IPS-11a (cell line): ENCODE results near the gene SAMM50.

Source experiments
- H3K4me3 ChIP-seq: one replicate; pipeline ENCODE4 v1.5.1; 2013; ENCODE audit warnings: low read depth, low read length, control low read depth

SAMM50 gene

DNA sequence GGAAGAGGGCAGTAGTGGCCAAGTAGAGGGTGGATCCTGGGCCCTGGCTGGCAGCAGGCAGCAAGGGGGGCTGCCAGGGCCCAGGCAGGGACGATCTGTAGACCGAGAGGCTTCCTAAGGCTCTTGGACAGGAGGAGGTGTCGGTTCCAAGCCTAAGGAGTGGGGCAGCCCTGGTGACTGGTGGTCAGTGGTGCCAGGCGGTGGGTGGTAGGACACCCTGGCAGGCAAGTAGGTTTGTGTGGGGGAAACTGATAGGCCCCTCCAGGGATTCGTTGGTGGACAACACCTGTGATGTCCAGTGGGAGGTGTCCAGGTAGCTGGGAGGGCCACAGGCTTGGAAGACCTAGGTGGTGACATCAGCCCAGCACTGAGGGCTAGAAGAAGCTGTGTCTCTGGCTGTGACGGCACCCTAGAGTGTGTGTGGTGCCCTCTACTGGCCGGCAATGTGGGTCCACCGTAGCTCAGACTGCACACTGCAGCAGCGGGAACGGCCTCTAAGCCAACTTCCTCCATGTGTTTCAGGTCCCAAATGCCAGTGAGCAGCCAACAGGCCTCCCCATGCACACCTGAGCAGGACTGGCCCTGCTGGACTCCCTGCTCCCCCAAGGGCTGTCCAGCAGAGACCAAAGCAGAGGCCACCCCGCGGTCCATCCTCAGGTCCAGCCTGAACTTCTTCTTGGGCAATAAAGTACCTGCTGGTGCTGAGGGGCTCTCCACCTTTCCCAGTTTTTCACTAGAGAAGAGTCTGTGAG, 9.4 kb upstream of the SAMM50 start:
- no peak overlapping the region for H3K4me3 ChIP-seq

DNA sequence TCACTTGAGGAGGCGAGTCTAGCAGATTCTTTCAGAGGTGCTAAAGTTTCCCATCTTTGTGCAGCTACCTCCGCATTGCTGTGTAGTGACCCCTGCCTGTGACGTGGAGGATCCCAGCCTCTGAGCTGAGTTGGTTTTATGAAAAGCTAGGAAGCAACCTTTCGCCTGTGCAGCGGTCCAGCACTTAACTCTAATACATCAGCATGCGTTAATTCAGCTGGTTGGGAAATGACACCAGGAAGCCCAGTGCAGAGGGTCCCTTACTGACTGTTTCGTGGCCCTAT, 8.9 kb upstream of the SAMM50 start:
- H3K4me3 ChIP-seq: no peak overlapping the region

DNA sequence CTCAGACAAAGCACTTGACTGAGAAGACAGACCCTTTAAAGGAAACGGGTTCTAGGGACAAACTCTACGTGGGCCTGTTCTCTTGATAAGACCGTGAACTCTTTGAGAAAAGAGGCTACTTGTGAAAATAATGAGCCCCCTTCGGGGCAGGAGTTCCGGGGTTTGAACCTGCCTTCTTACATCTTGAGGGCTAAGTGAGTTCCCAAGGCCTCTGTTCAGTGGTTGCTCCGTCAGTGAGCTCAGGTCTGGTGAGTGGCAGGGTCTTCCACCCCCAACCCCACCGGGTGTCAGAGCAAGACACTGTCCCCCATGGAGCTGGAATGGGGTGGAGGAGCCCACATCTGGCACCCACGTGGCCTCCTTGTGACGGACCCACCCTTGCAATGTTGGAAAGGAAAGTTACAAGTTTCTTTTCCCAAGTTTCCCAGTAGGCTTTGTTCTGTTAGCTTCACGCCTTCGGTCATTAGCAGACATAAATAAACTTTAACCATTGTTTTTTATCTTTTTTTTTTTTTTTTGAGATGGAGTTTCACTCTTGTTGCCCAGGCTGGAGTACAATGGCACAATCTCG, 6.3 kb upstream of the SAMM50 start:
- no peak overlapping the region for H3K4me3 ChIP-seq

DNA sequence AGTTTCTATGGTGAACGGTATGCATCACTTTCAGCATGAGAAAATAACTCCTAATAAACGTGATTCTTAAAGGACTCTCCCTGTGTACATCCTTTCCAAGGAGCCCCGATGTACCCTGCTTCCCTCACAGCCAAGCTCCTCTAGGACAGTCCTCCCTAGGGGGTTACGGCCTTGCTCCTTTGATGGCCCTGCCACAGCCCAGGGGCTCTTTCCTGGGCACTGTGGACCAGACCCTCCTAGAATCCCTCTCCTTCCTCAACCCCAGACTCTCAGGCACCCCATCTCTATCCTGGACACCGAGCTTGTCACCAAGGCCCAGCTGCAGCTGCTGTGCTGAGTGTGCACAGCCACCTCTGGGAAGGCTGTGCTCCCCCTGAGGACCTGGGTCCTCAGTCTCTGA, 3.9 kb upstream of the SAMM50 start:
- H3K4me3 ChIP-seq: no peak overlapping the region

DNA sequence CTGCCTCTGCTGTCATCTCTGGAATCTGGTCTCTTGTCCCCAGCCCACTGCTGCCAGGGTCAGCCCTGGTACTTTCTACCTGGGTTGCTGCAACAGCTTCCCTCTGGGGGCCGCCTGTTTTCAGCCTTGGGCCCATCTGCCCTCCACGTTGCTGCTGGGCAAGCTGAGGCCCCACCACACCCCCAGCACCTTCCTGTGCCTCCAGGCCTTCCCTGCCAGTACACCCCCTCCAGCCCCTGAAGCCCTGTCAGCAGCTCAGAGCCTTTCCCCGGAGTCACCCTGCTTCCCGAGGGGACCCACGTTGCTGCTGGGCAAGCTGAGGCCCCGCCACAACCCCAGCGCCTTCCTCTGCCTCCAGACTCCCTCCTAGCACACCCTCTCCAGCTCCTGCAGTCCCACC, 3.3 kb upstream of the SAMM50 start:
- no peak overlapping the region for H3K4me3 ChIP-seq

DNA sequence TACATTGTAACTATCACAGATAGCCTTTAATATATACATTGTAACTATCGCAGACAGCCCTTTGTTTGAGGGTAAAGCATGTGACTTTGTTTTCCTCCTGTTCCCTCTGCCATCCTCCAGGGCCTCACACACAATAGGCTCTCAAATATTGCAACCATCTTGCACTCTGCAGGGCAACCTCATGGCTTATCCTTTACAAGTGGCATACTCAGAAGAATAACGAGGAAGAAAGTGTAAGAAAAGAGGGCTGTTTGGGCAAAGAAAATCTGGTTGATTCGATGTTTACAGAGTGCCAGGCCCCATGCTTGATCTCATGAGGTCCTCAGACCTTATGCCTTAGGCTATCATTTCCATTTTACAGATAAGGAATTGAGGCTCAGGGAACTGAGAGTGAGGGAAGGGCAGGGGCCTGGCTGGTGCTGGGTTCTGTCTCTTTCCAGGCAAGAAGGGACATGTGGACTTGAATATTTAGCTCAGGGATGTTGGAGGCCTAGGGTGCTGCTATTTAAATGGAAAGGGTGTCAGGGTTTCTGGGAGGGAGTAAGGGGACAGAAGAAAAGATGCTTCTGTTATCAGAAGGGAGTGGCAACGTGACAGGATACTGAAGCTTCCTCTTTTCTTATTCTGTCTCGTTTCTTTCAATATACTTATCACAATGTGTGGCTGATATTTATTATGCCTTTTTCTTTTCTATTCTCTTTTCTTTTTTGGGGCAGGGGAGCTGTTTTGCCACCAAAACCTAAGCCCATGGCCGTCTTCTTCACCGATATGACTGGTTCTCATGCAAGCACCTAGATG, 1.1 kb upstream of the SAMM50 start:
- H3K4me3 ChIP-seq: peak overlapping the region; percentile 93

DNA sequence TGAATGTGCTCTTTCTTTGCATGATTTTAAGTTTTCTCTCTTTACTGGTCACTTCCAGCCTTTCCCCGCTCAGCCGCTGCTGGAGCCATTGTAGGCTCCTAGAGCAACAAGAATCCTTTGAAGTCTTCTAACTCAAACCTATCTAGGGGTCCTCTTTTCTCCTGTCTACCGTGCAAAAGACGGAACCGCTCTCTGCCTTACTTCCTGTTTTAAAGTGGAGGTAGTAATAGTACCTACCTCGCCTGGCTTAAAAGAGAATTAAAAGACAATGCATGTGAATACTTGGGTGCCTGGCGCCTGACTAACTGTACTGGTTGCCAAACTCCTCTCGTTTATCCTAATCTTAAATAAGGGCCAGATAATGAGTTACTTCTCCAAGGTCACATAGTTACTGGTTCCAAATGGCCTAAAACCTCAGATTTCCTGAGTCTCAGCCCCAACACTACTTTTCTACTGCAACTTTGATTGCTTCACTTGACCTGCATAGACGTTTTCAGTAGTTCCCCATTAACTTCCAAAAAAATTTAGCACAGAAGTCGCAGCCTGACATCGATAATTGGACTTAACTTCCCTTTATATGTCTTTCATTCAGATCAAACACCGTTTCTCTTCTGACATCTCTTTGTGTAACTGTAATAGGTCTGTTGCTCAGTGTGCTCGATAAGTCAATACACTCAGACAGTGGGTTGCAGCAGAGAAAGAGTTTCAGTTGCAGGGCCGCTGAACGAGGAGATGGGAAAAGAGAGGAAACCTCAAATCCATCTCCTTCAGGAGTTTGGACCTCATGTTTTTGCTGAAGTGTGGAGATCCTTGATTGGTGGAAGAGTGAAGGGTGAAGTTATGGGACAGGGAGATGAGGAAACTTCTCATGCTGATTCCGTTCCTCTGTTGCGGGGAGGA, 891 bp downstream of the SAMM50 start:
- peak overlapping the region; percentile 93 for H3K4me3 ChIP-seq

DNA sequence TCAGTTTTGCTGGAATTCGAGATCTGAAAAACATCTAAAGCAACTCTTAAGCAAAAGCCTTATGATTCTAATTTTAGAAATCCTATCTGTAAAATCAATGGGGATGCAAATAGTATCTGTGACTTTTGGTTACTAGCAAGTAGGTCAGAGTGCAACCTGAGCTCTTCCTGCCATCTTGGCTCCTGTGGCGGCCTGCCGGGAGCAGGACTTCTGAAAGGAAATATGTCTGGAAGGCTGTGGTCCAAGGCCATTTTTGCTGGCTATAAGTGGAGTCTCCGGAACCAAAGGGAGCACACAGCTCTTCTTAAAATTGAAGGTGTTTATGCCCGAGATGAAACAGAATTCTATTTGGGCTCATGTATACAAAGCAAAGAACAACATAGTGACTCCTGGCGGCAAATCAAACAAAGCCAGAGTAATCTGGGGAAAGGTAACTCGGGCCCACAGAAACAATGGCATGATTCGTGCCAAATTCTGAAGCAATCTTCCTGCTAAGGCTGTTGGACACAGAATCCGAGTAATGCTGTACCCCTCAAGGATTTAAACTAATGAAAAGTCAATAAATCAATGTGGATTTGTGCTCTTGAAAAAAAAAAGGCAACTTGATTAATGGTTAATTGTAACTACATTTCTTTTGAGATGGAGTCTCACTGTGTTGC, 1.7 kb downstream of the SAMM50 start:
- no peak overlapping the region for H3K4me3 ChIP-seq

DNA sequence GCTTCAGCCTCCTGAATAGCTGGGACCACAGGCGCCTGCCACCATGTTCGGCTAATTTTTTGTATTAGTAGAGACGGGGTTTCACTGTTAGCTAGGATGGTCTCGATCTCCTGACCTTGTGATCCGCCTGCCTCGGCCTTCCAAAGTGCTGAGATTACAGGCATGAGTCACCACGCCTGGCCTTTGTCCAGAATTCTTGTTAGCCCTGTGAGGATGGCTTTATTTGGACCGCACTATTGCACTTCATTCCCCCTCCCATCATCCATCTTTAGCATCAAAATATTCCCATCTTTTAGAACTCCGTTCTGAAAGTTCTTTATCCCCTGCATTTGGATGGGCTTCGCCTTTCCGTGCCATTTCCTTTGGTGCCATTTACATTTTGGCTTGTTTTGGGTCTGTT, 2.6 kb downstream of the SAMM50 start:
- no peak overlapping the region for H3K4me3 ChIP-seq

DNA sequence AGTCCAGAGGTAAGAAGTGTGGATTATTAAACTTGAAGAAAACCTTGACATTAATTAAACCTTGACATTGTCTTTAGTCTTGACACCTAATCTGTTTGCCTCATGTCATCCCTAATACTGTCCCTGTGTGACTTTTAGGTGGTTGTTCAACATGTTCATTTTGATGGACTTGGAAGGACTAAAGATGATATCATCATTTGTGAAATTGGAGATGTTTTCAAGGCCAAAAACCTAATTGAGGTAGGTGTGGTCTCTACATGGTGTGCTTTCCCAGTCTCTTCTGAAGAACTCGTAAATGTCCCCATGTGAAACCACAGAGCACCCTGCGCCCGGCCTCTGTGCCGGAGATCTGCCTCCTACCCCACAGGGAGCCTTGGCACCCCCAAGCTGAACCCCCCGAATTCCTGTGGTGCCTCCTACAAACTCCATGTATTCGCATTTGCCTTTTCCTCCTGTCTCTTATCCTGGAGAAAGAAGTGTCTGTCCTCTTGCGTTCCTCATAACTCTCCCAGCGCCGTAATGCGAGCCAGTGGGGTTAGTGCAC, 9.1 kb downstream of the SAMM50 start:
- H3K4me3 ChIP-seq: no peak overlapping the region

DNA sequence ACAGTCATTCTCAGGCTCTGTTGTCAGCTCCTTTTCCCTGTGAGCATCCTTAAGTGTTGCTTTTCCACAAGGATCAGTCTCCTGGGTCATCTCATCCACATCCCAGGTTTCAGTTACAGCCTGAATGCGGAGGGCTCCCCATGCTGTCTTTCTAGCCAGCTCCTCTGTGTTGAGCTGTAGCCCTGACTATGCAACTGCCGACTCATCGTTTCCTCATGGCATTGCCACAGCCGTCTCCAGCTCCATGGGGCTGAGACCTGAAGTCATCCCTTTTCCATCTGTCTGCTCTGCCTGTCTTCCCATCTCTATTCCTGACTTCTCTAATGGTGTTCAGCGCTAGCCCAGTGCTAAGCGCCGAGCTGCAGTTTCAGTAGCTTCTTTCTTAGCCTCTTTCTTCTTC, 11.8 kb downstream of the SAMM50 start:
- no peak overlapping the region for H3K4me3 ChIP-seq

DNA sequence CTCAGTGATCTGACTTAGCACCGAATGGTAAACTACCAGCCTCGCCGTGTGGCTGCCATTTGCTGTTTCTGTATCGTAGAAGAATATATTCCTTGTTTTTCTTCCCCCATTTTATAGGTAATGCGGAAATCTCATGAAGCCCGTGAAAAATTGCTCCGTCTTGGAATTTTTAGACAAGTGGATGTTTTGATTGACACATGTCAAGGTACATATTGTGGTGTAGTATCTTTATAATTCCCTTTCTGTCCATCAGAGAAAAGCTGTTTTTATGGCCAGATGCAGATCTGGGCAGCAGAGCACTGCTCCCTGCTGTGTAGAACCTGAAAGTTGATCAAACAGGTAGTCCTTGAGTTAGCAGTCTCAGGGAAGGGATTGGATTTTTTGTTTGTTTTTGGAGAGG, 13.4 kb downstream of the SAMM50 start:
- no peak overlapping the region for H3K4me3 ChIP-seq

DNA sequence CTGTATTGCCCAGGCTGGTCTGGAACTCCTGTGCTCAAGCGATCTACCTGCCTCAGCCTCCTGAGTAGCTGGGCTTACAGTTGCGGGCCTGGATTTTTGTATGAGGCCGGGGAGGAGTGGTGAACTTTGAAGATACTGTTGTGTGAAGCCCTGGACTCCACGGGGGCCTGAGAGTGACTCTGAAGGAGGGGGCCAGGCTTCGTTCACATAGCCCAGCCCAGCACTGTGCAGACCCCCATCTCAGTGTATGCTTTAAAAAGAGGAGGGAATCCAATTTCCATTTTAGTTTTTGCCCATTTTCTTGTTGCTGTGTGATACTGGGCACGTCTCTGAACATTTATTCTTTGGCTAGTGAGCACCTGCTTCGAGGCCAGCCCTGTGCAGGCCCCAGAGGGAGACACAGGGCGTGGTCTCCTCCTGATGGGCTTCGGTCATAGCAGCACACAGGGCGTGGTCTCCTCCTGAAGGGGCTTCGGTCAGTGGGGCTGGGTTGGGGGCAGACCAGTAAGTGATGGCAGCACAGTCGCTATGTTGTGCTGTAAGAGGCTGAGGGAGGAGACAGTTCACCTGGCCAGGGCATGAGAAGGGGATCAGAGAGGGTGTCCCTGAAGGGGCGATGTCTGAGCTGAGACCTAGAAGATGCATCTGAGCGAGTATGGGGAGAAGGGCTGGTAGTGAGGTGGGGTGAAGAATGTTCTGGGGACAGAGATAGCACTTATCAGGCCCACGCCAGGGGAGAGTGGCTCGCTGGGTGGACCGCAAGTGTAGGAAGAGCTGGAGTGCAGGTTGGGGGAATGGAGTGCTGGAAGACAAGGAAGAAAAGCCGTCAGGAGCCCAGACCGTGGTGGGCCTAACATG, 14.0 kb downstream of the SAMM50 start:
- no peak overlapping the region for H3K4me3 ChIP-seq

DNA sequence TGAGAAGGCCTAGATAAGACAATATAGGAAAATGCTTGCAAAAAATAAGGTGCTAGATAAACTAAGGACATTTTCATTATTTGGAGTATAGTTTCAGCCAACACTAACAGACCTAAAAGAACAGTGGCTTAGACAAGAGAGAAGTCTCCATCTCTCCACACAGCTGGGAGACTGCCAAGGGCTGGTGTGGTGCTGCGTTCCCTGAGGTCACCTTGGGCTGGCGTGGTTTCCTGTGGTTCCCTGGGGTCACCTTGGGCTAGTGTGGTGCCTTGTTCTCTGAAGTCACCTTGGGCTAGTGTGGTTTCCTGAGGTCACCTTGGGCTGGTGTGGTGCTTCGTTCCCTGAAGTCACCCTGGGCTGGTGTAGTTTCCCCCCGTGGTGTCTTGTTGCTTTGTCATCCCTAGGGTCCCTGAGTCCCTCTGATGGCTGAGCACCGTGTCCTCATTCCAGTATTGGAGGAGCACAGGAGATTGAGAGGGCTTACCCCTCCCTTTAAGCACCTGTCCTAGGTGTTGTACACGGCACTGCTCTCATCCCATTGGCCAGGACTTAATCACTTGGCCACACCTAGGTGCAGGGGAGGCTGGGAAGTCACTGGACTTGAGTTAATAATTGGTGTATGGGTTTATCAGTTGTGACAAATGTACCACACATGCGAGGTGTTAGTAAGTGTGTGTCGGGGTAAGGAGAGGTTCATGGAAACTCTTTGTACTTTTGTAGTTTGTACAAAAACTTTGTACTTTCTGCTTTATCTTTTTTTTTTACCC, 14.9 kb downstream of the SAMM50 start:
- H3K4me3 ChIP-seq: no peak overlapping the region

DNA sequence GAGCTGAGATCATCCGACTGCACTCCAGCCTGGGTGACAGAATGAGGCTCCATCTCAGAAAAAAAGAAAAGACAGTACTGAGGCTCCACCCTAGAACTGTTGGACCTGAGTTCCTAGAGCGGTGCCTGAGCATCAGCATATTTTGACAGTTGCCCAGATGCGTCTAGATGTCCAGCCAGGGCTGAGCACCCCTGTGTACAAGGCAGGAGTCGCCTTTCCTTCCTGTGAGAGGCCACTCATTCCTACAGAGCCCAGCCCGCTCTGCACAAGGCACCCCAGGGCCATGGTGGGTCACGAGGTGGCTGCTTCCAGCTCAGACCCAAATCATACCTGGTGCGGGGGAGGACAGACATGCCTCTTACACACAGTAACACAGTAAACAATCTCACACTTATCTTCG, 15.9 kb downstream of the SAMM50 start:
- H3K4me3 ChIP-seq: no peak overlapping the region

DNA sequence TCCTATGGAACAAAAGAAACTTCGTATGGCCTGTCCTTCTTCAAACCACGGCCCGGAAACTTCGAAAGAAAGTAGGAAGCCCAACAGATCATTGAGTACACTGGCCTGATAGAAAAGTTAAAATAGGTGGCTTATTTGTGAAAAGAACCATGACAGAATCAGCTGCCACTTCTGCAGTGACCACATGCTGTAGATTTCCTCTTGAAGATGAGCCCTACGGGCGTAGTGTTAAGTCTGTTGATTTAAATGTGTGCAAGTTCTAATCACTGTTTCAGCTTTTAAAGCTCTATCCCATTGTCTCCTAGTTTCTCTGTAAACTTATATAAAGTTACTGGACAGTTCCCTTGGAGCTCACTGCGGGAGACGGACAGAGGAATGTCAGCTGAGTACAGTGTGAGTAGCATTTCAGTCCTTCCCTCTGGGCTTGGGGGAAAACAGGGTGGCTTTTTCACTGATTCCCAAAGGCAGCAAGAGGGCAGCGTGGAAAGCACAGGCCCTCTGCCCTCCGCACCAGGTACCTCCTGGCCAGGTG, 17.8 kb downstream of the SAMM50 start:
- no peak overlapping the region for H3K4me3 ChIP-seq

DNA sequence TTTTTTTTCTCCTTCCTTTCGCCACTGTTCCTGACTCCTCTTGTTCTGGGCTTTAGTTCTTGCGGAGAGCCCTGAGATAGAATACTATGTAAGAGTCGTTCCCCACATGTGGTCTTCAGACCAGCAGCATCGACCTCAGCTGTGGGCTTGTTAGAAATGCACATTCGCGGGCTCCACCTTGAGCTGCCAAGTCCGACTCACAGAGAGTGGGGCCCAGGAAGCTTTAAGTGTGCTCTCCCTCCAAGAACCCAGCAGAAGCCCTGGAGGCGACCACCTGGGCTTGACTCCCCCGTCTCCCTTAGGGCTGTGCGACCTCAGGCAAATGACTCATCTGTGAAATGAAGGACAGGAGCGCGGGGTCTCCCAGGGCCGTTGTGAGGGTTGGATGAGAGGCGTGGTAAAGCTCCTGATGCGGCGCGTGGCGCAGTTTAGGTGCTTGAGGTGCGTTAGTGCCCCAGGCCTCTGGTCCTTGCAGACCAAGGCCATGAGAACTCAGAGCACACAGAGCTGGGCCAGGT, 18.8 kb downstream of the SAMM50 start:
- H3K4me3 ChIP-seq: no peak overlapping the region

DNA sequence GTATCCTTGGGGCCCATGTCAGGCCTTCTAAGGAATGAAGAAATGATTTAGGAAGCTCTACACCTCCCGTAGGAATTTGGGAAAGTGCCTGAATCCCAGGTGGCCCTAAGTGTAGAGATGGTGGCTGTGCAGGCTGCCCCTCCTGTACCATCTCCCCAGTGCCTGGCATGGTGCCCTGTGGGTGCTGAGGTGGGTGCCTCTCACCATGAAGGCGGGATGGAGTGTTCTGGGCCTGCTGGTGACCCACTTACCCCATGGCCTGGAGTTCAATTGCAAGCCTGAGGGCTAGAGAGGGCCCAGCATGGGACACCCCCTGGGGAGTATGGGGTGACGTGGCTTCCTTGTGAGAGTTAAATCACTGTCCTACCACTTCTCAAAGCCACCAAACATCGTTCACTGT, 19.8 kb downstream of the SAMM50 start:
- H3K4me3 ChIP-seq: no peak overlapping the region
